GM12878 (cell line): ENCODE measurements around the gene ZNF710. TPM values are rescaled to one million over a fixed set of nuclear protein-coding genes. Genes with fewer than 3 reads are reported as not detected.

Experiments
- ATAC-seq: fragments of 200-7000 bp; cut with Tn5 transposase; 3 replicates; pipeline ENCODE4 v1.9.1; 2020; ENCODE audit warnings: mild to moderate bottlenecking, moderate library complexity
- BruUV-seq: library from RNA; stranded (reverse); fragments of 400-500 nt; replicated peaks from 2 replicates; lab custom pipeline; 2021; lab: Mats Ljungman, UMichigan
- CTCF ChIA-PET: fragments of 300-600 bp; sonication (Branson Sonifier 250); formaldehyde crosslinking; extraction: SDS; loops from one replicate; lab custom pipeline; 2021; ENCODE audit warnings: inconsistent platforms; lab: Yijun Ruan, JAX
- POLR2A ChIA-PET: fragments of 350-600 bp; formaldehyde crosslinking; extraction: SDS; loops from one replicate; lab custom pipeline; 2021; ENCODE audit warnings: inconsistent platforms; lab: Charles Lee
- RAD21 ChIA-PET: fragments of 300-600 bp; sonication (Branson Sonifier 250); formaldehyde crosslinking; loops from one replicate; lab custom pipeline; 2023; ENCODE audit warnings: antibody characterized with exemption; ENCODE audit not compliant: unreplicated experiment; lab: Charles Lee
- SMC1A ChIA-PET: fragments of 300-600 bp; sonication (Branson Sonifier 250); formaldehyde crosslinking; loops from one replicate; lab custom pipeline; 2023; ENCODE audit not compliant: unreplicated experiment, uncharacterized antibody; lab: Charles Lee
- DNase-seq: peaks from one replicate; pipeline ENCODE4 v3.0.0-alpha.2; 2011; ENCODE audit warnings: low read depth, low spot score
- FAIRE-seq: peaks from 3 replicates; lab custom pipeline; 2011; peaks lifted over from hg19 to GRCh38; lab: Jason Lieb, UNC
- H2AFZ ChIP-seq: 2 replicates; pipeline ENCODE4 v1.6.0; 2011; ENCODE audit warnings: low read depth, low read length, control low read depth; ENCODE audit not compliant: control insufficient read depth
- H3K27ac ChIP-seq: 2 replicates; pipeline ENCODE4 v1.5.1; 2011; ENCODE audit warnings: control low read depth; ENCODE audit not compliant: control insufficient read depth, insufficient read depth
- H3K27me3 ChIP-seq, 2 experiments: replicated peaks in 1 of 2; 2 replicates each; pipeline versions ENCODE4 v1.6.0 to v1.6.1; 2011; ENCODE audit warnings: low read length in 1 of 2; ENCODE audit not compliant: control insufficient read depth in 2 of 2, insufficient read depth in 2 of 2
- H3K36me3 ChIP-seq, 2 experiments: 2 replicates each; pipeline ENCODE4 v1.5.1; 2011; ENCODE audit warnings: low read length in 1 of 2; ENCODE audit not compliant: control insufficient read depth in 2 of 2, insufficient read depth in 2 of 2
- H3K4me1 ChIP-seq: 2 replicates; pipeline ENCODE4 v1.6.1; 2011; ENCODE audit warnings: mild to moderate bottlenecking, low read length, moderate library complexity, mixed read lengths; ENCODE audit not compliant: control insufficient read depth, insufficient read depth
- H3K4me2 ChIP-seq: 2 replicates; pipeline ENCODE4 v1.6.0; 2011; ENCODE audit warnings: control low read depth; ENCODE audit not compliant: control insufficient read depth, insufficient read depth
- H3K4me3 ChIP-seq: fragments of 200-600 bp; sonication (generic); 2 replicates; pipeline ENCODE4 v1.5.1; 2016
- H3K79me2 ChIP-seq: 2 replicates; pipeline ENCODE4 v1.6.0; 2011; ENCODE audit warnings: low read length; ENCODE audit not compliant: control insufficient read depth, insufficient read depth
- H3K9ac ChIP-seq: 2 replicates; pipeline ENCODE4 v1.8.0; 2011; ENCODE audit warnings: low read length, control low read depth, mixed read lengths; ENCODE audit not compliant: control insufficient read depth, insufficient read depth
- H3K9me3 ChIP-seq: replicated peaks from 3 replicates; pipeline ENCODE4 v1.5.1; 2011; ENCODE audit warnings: mild to moderate bottlenecking, low read length; ENCODE audit not compliant: control insufficient read depth, insufficient read depth
- H4K20me1 ChIP-seq: 2 replicates; pipeline ENCODE4 v1.6.0; 2011; ENCODE audit not compliant: control insufficient read depth, insufficient read depth
- ESRRA ChIP-seq: IDR thresholded peaks from 2 replicates; pipeline ENCODE4 v1.6.1; 2012; ENCODE audit warnings: mild to moderate bottlenecking, low read length, improper control_type of control experiment
- JUNB ChIP-seq: IDR thresholded peaks from 2 replicates; pipeline ENCODE4 v1.6.1; 2016; ENCODE audit warnings: antibody characterized with exemption, mild to moderate bottlenecking
- MEF2A ChIP-seq: IDR thresholded peaks from 2 replicates; pipeline ENCODE4 v1.6.1; 2011; ENCODE audit warnings: low read depth, mild to moderate bottlenecking, low read length, moderate library complexity; ENCODE audit not compliant: insufficient read depth
- NFYB ChIP-seq: IDR thresholded peaks from 2 replicates; pipeline ENCODE4 v1.6.1; 2011; ENCODE audit warnings: low read depth, mild to moderate bottlenecking, low read length, improper control_type of control experiment, moderate library complexity; ENCODE audit not compliant: insufficient read depth
- SIN3A ChIP-seq: IDR thresholded peaks from 2 replicates; pipeline ENCODE4 v1.6.1; 2012; ENCODE audit warnings: low read depth, low read length, improper control_type of control experiment
- SREBF2 ChIP-seq: IDR thresholded peaks from 2 replicates; pipeline ENCODE4 v1.6.1; 2012; ENCODE audit warnings: mild to moderate bottlenecking, low read length
- STAT1 ChIP-seq: fragments of 450-650 bp; conservative IDR thresholded peaks from 2 replicates; pipeline ENCODE4 v1.6.1; 2014; ENCODE audit warnings: antibody characterized with exemption, mild to moderate bottlenecking
- TCF7 ChIP-seq: IDR thresholded peaks from 2 replicates; pipeline ENCODE4 v1.6.1; 2014; ENCODE audit warnings: antibody characterized with exemption, borderline replicate concordance
- WGBS: methylation state at CpG from one replicate; pipeline ENCODE4 v1.1.6; 2016; ENCODE audit warnings: low lambda C conversion rate; ENCODE audit not compliant: insufficient replicate concordance, insufficient coverage; ENCODE audit errors: missing lambda C conversion rate; 5-methylcytosine and 5-hydroxymethylcytosine counted together
- in situ Hi-C: fragments of 300-500 bp; cut with MboI; formaldehyde crosslinking; loops from 9 replicates; pipeline ENCODE4 v1.14.3; 2018; ENCODE audit warnings: mixed read lengths
- intact Hi-C: fragments of 100-400 bp; cut with micrococcal nuclease; formaldehyde crosslinking; loops from one replicate; pipeline ENCODE4 v1.14.2; 2022; ENCODE audit not compliant: unreplicated experiment
- polyA plus RNA-seq, 11 experiments: library from polyadenylated mRNA; depleted of rRNA in 4 of 11; unstranded in 6 of 11; stranded (reverse) in 5 of 11; fragments of >200 nt; fragmentation: Nextera tagmentation in 4 of 11; fragmentation: Illumina TruSeq in 1 of 11; extraction: Ambion mirVana in 4 of 11; extraction: Trizol in 1 of 11; gene quantifications; 1 replicate in 1 of 11; 2 replicates in 10 of 11; pipeline versions ENCODE4 v1.2.1 to v1.2.3, GENCODE V29; 2011 to 2016; ENCODE audit warnings: inconsistent platforms in 2 of 11, missing spikeins in 2 of 11, low read depth in 1 of 11
- total RNA-seq, 4 experiments: library from RNA; depleted of rRNA in 3 of 4; stranded (reverse); fragments of >200 nt in 3 of 4; fragmentation: Illumina TruSeq in 1 of 4; extraction: Trizol in 1 of 4; gene quantifications; 2 replicates each; pipeline versions ENCODE4 v1.2.1 to v1.2.3, GENCODE V29; 2013 to 2021
- TF ChIP-seq, protein P1 (sequence below): IDR thresholded peaks from 2 replicates; pipeline ENCODE4 v1.6.1; 2012; ENCODE audit warnings: low read depth, low read length, improper control_type of control experiment
- TF ChIP-seq, protein P2 (sequence below): IDR thresholded peaks from 2 replicates; pipeline ENCODE4 v1.6.1; 2011; ENCODE audit warnings: mild to moderate bottlenecking, low read depth, low read length, moderate library complexity; ENCODE audit not compliant: insufficient replicate concordance

The ZNF710 gene
- total and polyA plus RNA-seq, 10 of the 15 experiments (the other 5 are each of a cell fraction or from before 2014, with no cell fraction given), result 1.4 to 43.5 (median 9.8) TPM

DNA sequence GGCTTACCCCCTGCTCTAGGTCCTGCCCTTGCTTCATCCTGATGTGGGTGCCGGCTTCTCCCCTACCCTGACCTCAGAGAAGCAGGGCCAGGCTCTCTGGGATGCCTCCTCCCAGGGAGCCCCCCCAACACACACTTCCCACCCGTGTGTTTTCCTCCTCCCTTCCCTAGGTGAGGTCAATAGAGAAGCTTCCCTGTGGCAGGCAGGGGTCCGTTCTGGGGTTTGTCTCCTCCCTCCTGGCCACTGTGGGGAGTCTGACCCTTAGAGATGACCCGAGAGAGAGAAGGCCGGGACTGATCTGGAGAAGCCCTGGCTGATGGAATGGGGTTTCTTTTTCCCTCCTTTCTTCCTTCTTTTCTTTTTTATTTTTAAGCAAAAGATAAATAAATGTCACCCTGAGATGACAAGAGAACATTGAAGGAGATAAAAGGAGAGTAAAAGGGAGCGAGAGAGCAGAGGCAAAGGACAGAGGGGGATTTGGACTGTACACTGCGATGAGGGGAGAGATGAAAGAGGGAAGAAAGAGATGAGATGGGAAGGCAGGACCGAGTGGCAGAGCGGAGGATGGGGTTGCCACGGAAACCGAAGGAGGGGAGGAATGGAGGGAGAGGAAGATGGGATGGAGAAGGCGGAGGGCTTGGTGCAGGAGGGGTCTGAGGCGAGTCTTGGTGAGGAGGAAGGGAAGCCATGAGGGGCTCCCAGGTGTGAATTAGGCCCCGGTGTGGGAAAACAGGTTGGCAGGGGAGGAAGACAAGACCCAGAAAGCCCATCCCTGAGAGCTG, 52.8 kb downstream of the ZNF710 start (continued):
- TF ChIP-seq, protein P1, sequence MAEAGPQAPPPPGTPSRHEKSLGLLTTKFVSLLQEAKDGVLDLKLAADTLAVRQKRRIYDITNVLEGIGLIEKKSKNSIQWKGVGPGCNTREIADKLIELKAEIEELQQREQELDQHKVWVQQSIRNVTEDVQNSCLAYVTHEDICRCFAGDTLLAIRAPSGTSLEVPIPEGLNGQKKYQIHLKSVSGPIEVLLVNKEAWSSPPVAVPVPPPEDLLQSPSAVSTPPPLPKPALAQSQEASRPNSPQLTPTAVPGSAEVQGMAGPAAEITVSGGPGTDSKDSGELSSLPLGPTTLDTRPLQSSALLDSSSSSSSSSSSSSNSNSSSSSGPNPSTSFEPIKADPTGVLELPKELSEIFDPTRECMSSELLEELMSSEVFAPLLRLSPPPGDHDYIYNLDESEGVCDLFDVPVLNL, result no peak
- TF ChIP-seq SIN3A, result no peak
- no peak for TF ChIP-seq JUNB
- TF ChIP-seq ESRRA, result no peak
- TF ChIP-seq NFYB, result no peak
- no peak for TF ChIP-seq MEF2A
- no peak for TF ChIP-seq TCF7
- no peak for TF ChIP-seq STAT1
- TF ChIP-seq, all 136 proteins: peak for 0

DNA sequence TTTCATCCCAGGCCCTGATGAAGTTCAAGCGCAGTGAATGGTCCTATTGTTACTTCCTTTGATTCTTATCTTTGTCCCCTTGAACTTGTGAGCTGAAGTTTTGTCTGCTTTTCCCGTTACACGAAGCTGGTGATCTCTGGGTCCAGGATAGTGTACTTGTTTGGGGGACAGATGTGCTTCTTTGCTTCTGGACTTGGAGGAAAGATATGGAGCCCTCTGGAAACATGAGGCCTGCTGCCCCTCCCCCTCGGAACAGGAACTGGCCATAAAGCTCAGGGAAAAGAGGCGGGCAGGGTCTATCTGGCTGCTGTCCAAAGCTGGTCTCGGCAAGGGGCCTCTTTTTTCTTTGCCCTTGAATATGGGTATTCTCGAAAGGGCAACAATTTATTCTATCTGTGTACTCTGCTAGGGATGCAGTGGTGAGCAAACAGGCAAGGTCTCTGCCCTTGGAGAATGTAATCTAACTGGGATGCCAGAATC, 53.5 kb downstream of the ZNF710 start:
- Histone ChIP-seq H3K9me3 (no peaks in the 10 kb centered on the region), H3K4me1 (peaks cover 20% of the 10 kb centered on the region), H3K27me3 (no peaks in the 10 kb centered on the region), H3K9ac (no peak overlapping the region), H3K79me2 (peaks cover 12% of the 10 kb centered on the region), H4K20me1 (no peaks in the 10 kb centered on the region), H2AFZ (no peak overlapping the region), H3K27ac (no peak overlapping the region), H3K36me3 (peaks cover 0 to 2% of the 10 kb centered on the region in 2 experiments; a peak in 3 of 4 replicates), H3K4me3 (no peak overlapping the region), H3K4me2 (no peak overlapping the region)
- RAD21 ChIA-PET, result no interaction called here
- intact Hi-C loops (no loop called here), in situ Hi-C loops (no loop called here)
- no peak for FAIRE-seq
- SMC1A ChIA-PET, result interaction anchor here (1.3 kb wide), 1 partner anchor 13 kb away, joined by 3 read pairs; no protein-coding TSS in a partner anchor
- no TSS peak for BruUV-seq
- CTCF ChIA-PET, result interaction anchor here (0.7 kb wide), 1 partner anchor 156 kb away, joined by 3 read pairs; no protein-coding TSS in a partner anchor
- POLR2A ChIA-PET, result no interaction called here
- no peak for DNase-seq
- 79% methylated on average over 7 of the region's 7 CpGs for WGBS
- TF ChIP-seq, protein P2, sequence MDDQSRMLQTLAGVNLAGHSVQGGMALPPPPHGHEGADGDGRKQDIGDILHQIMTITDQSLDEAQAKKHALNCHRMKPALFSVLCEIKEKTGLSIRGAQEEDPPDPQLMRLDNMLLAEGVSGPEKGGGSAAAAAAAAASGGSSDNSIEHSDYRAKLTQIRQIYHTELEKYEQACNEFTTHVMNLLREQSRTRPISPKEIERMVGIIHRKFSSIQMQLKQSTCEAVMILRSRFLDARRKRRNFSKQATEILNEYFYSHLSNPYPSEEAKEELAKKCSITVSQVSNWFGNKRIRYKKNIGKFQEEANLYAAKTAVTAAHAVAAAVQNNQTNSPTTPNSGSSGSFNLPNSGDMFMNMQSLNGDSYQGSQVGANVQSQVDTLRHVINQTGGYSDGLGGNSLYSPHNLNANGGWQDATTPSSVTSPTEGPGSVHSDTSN, result no peak
- no peak for TF ChIP-seq SREBF2
- no peak for ATAC-seq
